GM12865 (cell line): ENCODE results near the gene ANKRD18A.

Source experiments
- DNase-seq: peaks from one replicate; pipeline ENCODE4 v3.0.0; 2010; ENCODE audit warnings: low read depth
- H3K4me3 ChIP-seq: 2 replicates; pipeline ENCODE4 v1.5.1; 2011; ENCODE audit warnings: mild to moderate bottlenecking, low read depth, low read length, control low read depth
- TF ChIP-seq, protein P1 (sequence below): IDR thresholded peaks from 2 replicates; pipeline ENCODE4 v1.5.1; 2011; ENCODE audit warnings: low read length, control low read depth, low read depth, inconsistent platforms; ENCODE audit not compliant: insufficient read depth; ENCODE audit errors: missing control alignments

Gene ANKRD18A

GRCh38 chr9:38642951-38643814 is 22.8 kb upstream of the ANKRD18A start:
- no peak overlapping the region for H3K4me3 ChIP-seq
- TF ChIP-seq, protein P1, sequence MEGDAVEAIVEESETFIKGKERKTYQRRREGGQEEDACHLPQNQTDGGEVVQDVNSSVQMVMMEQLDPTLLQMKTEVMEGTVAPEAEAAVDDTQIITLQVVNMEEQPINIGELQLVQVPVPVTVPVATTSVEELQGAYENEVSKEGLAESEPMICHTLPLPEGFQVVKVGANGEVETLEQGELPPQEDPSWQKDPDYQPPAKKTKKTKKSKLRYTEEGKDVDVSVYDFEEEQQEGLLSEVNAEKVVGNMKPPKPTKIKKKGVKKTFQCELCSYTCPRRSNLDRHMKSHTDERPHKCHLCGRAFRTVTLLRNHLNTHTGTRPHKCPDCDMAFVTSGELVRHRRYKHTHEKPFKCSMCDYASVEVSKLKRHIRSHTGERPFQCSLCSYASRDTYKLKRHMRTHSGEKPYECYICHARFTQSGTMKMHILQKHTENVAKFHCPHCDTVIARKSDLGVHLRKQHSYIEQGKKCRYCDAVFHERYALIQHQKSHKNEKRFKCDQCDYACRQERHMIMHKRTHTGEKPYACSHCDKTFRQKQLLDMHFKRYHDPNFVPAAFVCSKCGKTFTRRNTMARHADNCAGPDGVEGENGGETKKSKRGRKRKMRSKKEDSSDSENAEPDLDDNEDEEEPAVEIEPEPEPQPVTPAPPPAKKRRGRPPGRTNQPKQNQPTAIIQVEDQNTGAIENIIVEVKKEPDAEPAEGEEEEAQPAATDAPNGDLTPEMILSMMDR: no peak
- DNase-seq: no peak

- peak; percentile 58 for DNase-seq
- H3K4me3 ChIP-seq: no peak overlapping the region
- TF ChIP-seq, protein P1: peak; percentile 52
These were observed 21.8 kb upstream of the ANKRD18A start for GRCh38 chr9:38641985-38642864.

DNA sequence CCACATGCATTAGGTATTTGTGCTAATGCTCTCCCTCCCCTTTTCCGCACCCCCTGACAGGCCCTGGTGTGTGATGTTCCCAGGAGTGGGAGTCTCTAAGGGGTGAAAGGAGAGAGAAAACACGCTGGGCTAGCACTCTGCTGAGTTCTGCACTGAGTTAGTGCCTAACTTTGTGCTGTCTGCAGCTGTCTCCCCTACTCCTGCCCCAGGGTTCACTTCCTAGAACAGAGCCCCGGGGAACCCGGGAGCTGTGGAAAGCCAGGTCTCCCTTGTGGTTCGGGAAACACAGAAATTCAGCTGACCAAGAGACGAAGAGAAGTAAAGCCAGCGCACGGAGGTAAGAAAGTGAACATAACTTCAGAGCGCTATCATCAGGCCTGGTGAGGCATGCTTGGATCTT is 20.7 kb upstream of the ANKRD18A start:
- H3K4me3 ChIP-seq: no peak overlapping the region
- TF ChIP-seq, protein P1: no peak
- no peak for DNase-seq

DNA sequence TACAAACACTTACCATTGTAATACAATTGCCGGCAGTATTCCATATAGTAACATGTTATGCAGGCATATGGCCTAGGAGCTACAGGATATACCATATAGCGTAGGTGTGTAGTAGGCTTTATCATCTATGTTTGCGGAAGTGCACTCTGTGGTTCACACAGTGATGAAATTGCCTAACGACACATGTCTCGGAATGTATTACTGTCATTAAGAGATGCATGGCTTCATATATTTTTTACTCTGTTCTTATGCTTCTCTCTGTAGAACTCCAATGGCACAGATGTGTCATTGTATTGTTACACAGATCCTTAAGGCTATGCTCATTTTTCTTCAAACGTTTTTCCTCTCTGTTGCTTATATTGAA is 19.2 kb upstream of the ANKRD18A start:
- no peak overlapping the region for H3K4me3 ChIP-seq
- TF ChIP-seq, protein P1: no peak
- no peak for DNase-seq

- no peak overlapping the region for H3K4me3 ChIP-seq
- TF ChIP-seq, protein P1: no peak
- no peak for DNase-seq
These were observed 18.6 kb upstream of the ANKRD18A start for GRCh38 chr9:38638881-38639576.

GRCh38 chr9:38634315-38634714 is 13.9 kb upstream of the ANKRD18A start:
- TF ChIP-seq, protein P1: no peak
- DNase-seq: no peak
- no peak overlapping the region for H3K4me3 ChIP-seq
